ENCODE data around the gene NT5M.

DNA sequence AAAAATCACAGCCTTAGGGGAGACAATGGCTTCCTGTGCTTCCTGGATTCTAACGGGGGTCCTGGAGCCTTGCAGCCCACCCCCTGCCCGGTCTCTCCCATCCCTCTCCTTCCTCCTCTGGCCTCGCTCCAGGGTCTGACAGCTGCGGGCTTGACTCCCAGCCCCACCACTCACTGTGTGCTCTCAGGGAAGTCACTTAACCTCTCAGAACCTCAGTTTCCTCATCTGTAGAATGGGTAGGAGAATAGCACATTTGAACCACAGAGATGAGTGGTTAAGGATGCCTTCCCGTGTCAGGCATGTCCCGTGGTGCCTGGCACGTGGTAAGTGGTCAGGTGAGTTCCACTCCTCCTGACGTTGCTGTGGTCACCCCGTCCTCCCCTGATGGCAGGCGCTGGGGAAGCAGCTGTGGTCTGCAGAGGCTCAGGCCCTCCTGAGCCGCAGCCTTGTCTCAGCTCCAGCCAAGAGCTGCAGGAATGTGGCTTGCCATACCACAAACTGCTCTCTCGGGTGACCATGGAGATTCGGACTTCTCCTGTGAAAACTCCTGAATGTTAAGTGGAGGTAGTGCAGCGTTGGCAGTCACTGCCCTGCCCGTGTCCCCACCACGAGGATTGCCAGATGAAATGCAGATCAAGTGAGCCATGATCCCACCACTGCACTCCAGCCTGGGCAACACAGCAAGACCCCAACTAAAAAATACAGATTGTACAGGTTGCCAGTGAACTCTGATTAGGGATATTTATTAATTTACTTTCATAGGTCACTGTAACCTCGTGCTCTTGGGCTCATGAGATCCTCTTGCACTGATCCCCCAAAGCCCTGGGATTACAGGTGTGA is 85.7 kb downstream of the NT5M start:
- TF ChIP-seq CTCF (IDR thresholded peaks at IDR 0.05) (no peak), ZFX (IDR thresholded peaks at IDR 0.05; ENCODE audit: borderline replicate concordance) (no peak)

All from 22Rv1 (cell line).